Body of pancreas (tissue), 4 donors: ENCODE data around the gene PRDM10.

Experiments used
- POLR2A ChIP-seq, 3 donors: fragments of 450-650 bp; IDR thresholded peaks; one replicate each; pipeline ENCODE4 v1.6.1; 2016; ENCODE audit warnings: antibody characterized with exemption in 3 of 3, mild to moderate bottlenecking in 2 of 3
- TF ChIP-seq, protein P1 (sequence below), 7 experiments: fragments of 450-650 bp in 4 of 7; fragments of 200-600 bp in 3 of 7; sonication (generic) in 3 of 7; IDR thresholded peaks; one replicate each; pipeline ENCODE4 v1.5.1; 2016 to 2019; ENCODE audit warnings: antibody characterized with exemption in 7 of 7

DNA sequence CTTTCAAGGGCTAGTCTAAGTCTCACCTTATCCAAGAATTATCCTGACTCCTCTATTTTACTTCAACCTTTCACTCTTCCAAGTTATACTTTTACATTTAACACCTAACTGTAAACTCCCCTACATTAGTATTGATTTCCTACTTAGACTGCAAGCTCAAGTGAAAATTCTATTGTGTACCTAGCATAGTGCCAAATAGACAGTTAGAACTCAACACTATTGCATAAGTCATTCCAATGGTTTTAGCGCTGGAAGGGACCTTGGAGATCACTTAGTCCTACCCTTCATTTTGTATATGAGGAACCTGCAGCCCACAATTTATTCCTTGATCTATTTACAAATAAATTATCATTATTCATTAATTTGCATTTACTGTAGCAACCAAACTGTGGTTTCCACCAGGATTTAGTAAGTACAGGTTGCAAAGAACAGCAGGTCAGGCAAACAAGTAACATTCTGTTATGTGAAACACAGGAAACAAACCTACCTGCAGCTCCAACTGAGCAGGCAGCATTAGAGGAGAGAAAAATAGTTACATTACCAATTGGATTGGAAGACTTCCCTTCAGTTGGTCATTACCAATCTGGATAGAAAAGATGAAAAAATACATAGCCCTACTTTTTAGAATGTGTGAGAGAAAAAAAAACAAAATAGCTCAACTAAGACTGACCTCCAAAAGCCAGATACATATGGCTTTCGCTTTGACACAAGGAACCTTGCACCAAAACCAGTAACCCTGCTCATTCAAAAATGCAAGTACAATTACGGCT is 73.5 kb downstream of the PRDM10 start:
- TF ChIP-seq, protein P1, sequence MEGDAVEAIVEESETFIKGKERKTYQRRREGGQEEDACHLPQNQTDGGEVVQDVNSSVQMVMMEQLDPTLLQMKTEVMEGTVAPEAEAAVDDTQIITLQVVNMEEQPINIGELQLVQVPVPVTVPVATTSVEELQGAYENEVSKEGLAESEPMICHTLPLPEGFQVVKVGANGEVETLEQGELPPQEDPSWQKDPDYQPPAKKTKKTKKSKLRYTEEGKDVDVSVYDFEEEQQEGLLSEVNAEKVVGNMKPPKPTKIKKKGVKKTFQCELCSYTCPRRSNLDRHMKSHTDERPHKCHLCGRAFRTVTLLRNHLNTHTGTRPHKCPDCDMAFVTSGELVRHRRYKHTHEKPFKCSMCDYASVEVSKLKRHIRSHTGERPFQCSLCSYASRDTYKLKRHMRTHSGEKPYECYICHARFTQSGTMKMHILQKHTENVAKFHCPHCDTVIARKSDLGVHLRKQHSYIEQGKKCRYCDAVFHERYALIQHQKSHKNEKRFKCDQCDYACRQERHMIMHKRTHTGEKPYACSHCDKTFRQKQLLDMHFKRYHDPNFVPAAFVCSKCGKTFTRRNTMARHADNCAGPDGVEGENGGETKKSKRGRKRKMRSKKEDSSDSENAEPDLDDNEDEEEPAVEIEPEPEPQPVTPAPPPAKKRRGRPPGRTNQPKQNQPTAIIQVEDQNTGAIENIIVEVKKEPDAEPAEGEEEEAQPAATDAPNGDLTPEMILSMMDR (IDR thresholded peaks at IDR 0.05): no peak
- no peak for TF ChIP-seq POLR2A (IDR thresholded peaks at IDR 0.05)
